ENCODE measurements around the gene MIGA2. TPM values are rescaled to one million over a fixed set of nuclear protein-coding genes. Genes with fewer than 3 reads are reported as not detected.
A peak's percentile ranks its signal among the peaks of the same experiment; 100 is the strongest.

The MIGA2 gene
- total RNA-seq, 1 donor from 2014 or later, result 23.8 TPM

- DNase-seq (ENCODE audit: low read depth) (no peak), FAIRE-seq (no peak)
- Histone ChIP-seq H4K20me1 (ENCODE audit: insufficient read depth, low read length) (peaks cover 2% of the 10 kb centered on the region), H3K36me3 (ENCODE audit: insufficient read depth, low read length) (no peaks in the 10 kb centered on the region), H3K4me1 (ENCODE audit: insufficient read depth, low read length) (peaks cover 12% of the 10 kb centered on the region), H3K79me2 (ENCODE audit: insufficient read depth, low read length) (peaks cover 10% of the 10 kb centered on the region), H3K27ac (ENCODE audit: low read depth, low read length) (no peak overlapping the region), H2AFZ (ENCODE audit: low read depth, low read length) (no peak overlapping the region), H3K27me3 (ENCODE audit: insufficient read depth, low read length) (no peaks in the 10 kb centered on the region), H3K9me3 (ENCODE audit: insufficient read depth, low read depth, low read length) (no peaks in the 10 kb centered on the region), H3K9ac (ENCODE audit: low read length) (no peak overlapping the region), H3K4me2 (ENCODE audit: low read length) (no peak overlapping the region), H3K4me3 (ENCODE audit: insufficient read depth, low read depth, low read length) (no peak overlapping the region)
- Mint-ChIP-seq H3K9me3 (ENCODE audit: unreplicated experiment) (peaks cover 2% of the 10 kb centered on the region), H3K27me3 (ENCODE audit: low read depth, unreplicated experiment) (no peaks in the 10 kb centered on the region), H3K4me3 (ENCODE audit: unreplicated experiment) (no peak overlapping the region), H3K27ac (ENCODE audit: unreplicated experiment) (no peak overlapping the region), H3K36me3 (ENCODE audit: low read depth, unreplicated experiment) (no peaks in the 10 kb centered on the region), H3K4me1 (ENCODE audit: low read depth, unreplicated experiment) (no peaks in the 10 kb centered on the region)
- TF ChIP-seq EZH2 (IDR thresholded peaks at IDR 0.05; ENCODE audit: insufficient read depth, low read length) (no peak), CTCF (IDR thresholded peaks at IDR 0.05; ENCODE audit: insufficient read depth, low read depth, low read length) (no peak)
Observed at GRCh38 chr9:129077236-129077635, 40.8 kb downstream of the MIGA2 start.

DNA sequence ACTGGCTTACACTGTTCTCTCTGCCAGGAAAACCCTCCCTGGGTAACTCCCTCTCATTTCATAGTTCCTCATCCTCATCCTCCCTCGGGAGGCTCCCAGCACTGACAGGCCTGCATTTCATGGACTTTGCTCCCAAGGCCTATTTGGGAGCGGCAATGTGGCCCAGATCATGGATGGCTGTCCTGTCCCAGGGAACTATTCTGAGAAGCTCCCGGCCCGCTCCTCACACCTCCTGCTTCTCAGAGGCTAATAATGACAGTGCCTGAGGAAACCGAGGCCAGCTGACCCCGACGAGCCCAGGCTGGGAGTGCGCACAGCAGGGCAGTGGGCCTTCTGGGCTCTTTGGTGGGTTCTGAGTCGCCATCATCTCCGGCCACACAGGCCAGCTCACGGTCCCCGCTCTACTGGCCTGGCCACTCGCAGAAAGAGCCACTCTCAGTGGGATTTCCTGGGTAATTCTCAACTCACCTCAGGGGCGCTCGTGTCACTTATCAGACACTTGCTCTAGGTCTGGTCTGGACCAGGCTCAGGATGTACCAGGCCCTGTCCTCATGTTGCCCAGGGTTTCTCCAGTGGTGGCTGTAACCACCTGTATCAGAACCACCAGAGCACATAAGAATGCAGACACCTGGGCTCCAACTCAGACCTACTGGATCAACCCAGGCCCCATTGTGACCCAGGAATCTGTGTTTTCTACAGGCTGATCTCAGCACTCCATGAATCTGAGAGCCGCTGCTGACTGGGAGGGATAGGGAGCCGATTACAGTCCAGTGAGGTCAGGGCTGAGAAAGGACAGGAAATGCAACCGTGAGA lies 42.5 kb downstream of the MIGA2 start:
- Mint-ChIP-seq H3K4me3 (ENCODE audit: unreplicated experiment) (peak overlapping the region; percentile 85), H3K27me3 (ENCODE audit: low read depth, unreplicated experiment) (no peaks in the 10 kb centered on the region), H3K36me3 (ENCODE audit: low read depth, unreplicated experiment) (peaks cover 4% of the 10 kb centered on the region), H3K4me1 (ENCODE audit: low read depth, unreplicated experiment) (no peaks in the 10 kb centered on the region), H3K27ac (ENCODE audit: unreplicated experiment) (no peak overlapping the region), H3K9me3 (ENCODE audit: unreplicated experiment) (peaks cover 2% of the 10 kb centered on the region)
- H3K9me3 ChIP-seq (ENCODE audit: insufficient read depth, low read depth, low read length), result no peaks in the 10 kb centered on the region
- H3K4me3 ChIP-seq (ENCODE audit: insufficient read depth, low read depth, low read length), result no peak overlapping the region
- DNase-seq (ENCODE audit: low read depth), result no peak
- H3K9ac ChIP-seq (ENCODE audit: low read length), result no peak overlapping the region
- TF ChIP-seq CTCF (IDR thresholded peaks at IDR 0.05; ENCODE audit: insufficient read depth, low read depth, low read length), result no peak
- TF ChIP-seq EZH2 (IDR thresholded peaks at IDR 0.05; ENCODE audit: insufficient read depth, low read length), result no peak
- H3K27ac ChIP-seq (ENCODE audit: low read depth, low read length), result no peak overlapping the region
- no peak for FAIRE-seq
- H3K27me3 ChIP-seq (ENCODE audit: insufficient read depth, low read length), result no peaks in the 10 kb centered on the region
- peaks cover 27% of the 10 kb centered on the region for H3K79me2 ChIP-seq (ENCODE audit: insufficient read depth, low read length)
- H3K36me3 ChIP-seq (ENCODE audit: insufficient read depth, low read length), result no peaks in the 10 kb centered on the region
- peaks cover 12% of the 10 kb centered on the region for H3K4me1 ChIP-seq (ENCODE audit: insufficient read depth, low read length)
- no peak overlapping the region for H2AFZ ChIP-seq (ENCODE audit: low read depth, low read length)
- no peak overlapping the region for H3K4me2 ChIP-seq (ENCODE audit: low read length)
- peaks cover 16% of the 10 kb centered on the region for H4K20me1 ChIP-seq (ENCODE audit: insufficient read depth, low read length)

GRCh38 chr9:129079829-129080228 lies 43.4 kb downstream of the MIGA2 start:
- H3K9me3 Mint-ChIP-seq (ENCODE audit: unreplicated experiment), result peaks cover 2% of the 10 kb centered on the region
- H3K36me3 ChIP-seq (ENCODE audit: insufficient read depth, low read length), result peaks cover 2% of the 10 kb centered on the region
- H3K4me1 ChIP-seq (ENCODE audit: insufficient read depth, low read length), result peaks cover 12% of the 10 kb centered on the region
- peak overlapping the region; percentile 85 for H3K4me3 Mint-ChIP-seq (ENCODE audit: unreplicated experiment)
- peak overlapping the region; percentile 91 for H3K4me3 ChIP-seq (ENCODE audit: insufficient read depth, low read depth, low read length)
- DNase-seq (ENCODE audit: low read depth) (no peak), FAIRE-seq (no peak)
- H3K9me3 ChIP-seq (ENCODE audit: insufficient read depth, low read depth, low read length), result no peaks in the 10 kb centered on the region
- H3K9ac ChIP-seq (ENCODE audit: low read length), result peak overlapping the region; percentile 58
- H3K27me3 Mint-ChIP-seq (ENCODE audit: low read depth, unreplicated experiment), result no peaks in the 10 kb centered on the region
- H3K27ac Mint-ChIP-seq (ENCODE audit: unreplicated experiment), result no peak overlapping the region
- H3K4me2 ChIP-seq (ENCODE audit: low read length), result peak overlapping the region; percentile 94
- TF ChIP-seq CTCF (IDR thresholded peaks at IDR 0.05; ENCODE audit: insufficient read depth, low read depth, low read length), result no peak
- no peak for TF ChIP-seq EZH2 (IDR thresholded peaks at IDR 0.05; ENCODE audit: insufficient read depth, low read length)
- H4K20me1 ChIP-seq (ENCODE audit: insufficient read depth, low read length), result peaks cover 23% of the 10 kb centered on the region
- peaks cover 32% of the 10 kb centered on the region for H3K79me2 ChIP-seq (ENCODE audit: insufficient read depth, low read length)
- peak overlapping the region; percentile 94 for H2AFZ ChIP-seq (ENCODE audit: low read depth, low read length)
- H3K36me3 Mint-ChIP-seq (ENCODE audit: low read depth, unreplicated experiment), result peaks cover 4% of the 10 kb centered on the region
- no peak overlapping the region for H3K27ac ChIP-seq (ENCODE audit: low read depth, low read length)
- no peaks in the 10 kb centered on the region for H3K4me1 Mint-ChIP-seq (ENCODE audit: low read depth, unreplicated experiment)
- no peaks in the 10 kb centered on the region for H3K27me3 ChIP-seq (ENCODE audit: insufficient read depth, low read length)

Data from astrocyte (in vitro differentiated cells and primary cell).